ENCODE results near the gene FPGS.
"Not testable (repeated sequence)": the region's sequence is repeated elsewhere in the genome, so short reads cannot be mapped to it uniquely, and the experiment has no call there.

FPGS gene

GRCh38 chr9:127812011-127812410 is 9.3 kb downstream of the FPGS start:
- DNase-seq (ENCODE audit: low read depth), result no peak

- DNase-seq (ENCODE audit: low read depth), result no peak
Observed at GRCh38 chr9:127812936-127813675, 10.4 kb downstream of the FPGS start.

GRCh38 chr9:127813686-127814226 is 11.1 kb downstream of the FPGS start:
- DNase-seq (ENCODE audit: low read depth), result no peak

GRCh38 chr9:127814619-127815511 is 12.2 kb downstream of the FPGS start:
- no peak for DNase-seq (ENCODE audit: low read depth)

GRCh38 chr9:127815512-127816361 is 13.1 kb downstream of the FPGS start:
- no peak for DNase-seq (ENCODE audit: low read depth)

- no peak for DNase-seq (ENCODE audit: low read depth)
Observed at GRCh38 chr9:127816362-127816725, 13.7 kb downstream of the FPGS start.

- no peak for DNase-seq (ENCODE audit: low read depth)
Observed at GRCh38 chr9:127816728-127817127, 14.0 kb downstream of the FPGS start.

- no peak for DNase-seq (ENCODE audit: low read depth)
Observed at GRCh38 chr9:127817881-127818434, 15.3 kb downstream of the FPGS start.

GRCh38 chr9:127818574-127818973 is 15.9 kb downstream of the FPGS start:
- DNase-seq (ENCODE audit: low read depth), result no peak

- no peak for DNase-seq (ENCODE audit: low read depth)
Observed at GRCh38 chr9:127822108-127822507, 19.4 kb downstream of the FPGS start.

GRCh38 chr9:127825319-127826051 is 22.8 kb downstream of the FPGS start:
- no peak for DNase-seq (ENCODE audit: low read depth)

GRCh38 chr9:127826253-127826913 is 23.7 kb downstream of the FPGS start:
- no peak for DNase-seq (ENCODE audit: low read depth)

GRCh38 chr9:127828262-127829031 is 25.8 kb downstream of the FPGS start:
- no peak for DNase-seq (ENCODE audit: low read depth)

- DNase-seq (ENCODE audit: low read depth), result no peak
Observed at GRCh38 chr9:127829205-127829906, 26.7 kb downstream of the FPGS start.

GRCh38 chr9:127832248-127832647 is 29.6 kb downstream of the FPGS start:
- no peak for DNase-seq (ENCODE audit: low read depth)

GRCh38 chr9:127833555-127833954 is 30.9 kb downstream of the FPGS start:
- no peak for DNase-seq (ENCODE audit: low read depth)

- no peak for DNase-seq (ENCODE audit: low read depth)
Observed at GRCh38 chr9:127835991-127836516, 33.4 kb downstream of the FPGS start.

GRCh38 chr9:127836561-127836960 is 33.9 kb downstream of the FPGS start:
- not testable (repeated sequence) for DNase-seq (ENCODE audit: low read depth)

GRCh38 chr9:127837346-127837745 is 34.7 kb downstream of the FPGS start:
- DNase-seq (ENCODE audit: low read depth), result no peak

Data from stimulated activated CD4-positive, alpha-beta T cell treated with anti-CD3 and anti-CD28 coated beads, Interleukin-2, amount 100 ng/mL, for 4 hours (primary cell).